Central memory CD8-positive, alpha-beta T cell (primary cell): ENCODE measurements around the gene ANKRD13C.
"Not testable (repeated sequence)": the region's sequence is repeated elsewhere in the genome, so short reads cannot be mapped to it uniquely, and the experiment has no call there.

Source experiments
- ATAC-seq: fragments of 150-1000 bp; cut with Tn5 transposase; replicated peaks from 2 replicates; pipeline ENCODE4 v1.10.0; 2022; ENCODE audit warnings: mild to moderate bottlenecking, moderate FRiP score, moderate number of reproducible peaks; ENCODE audit not compliant: poor library complexity, severe bottlenecking; ENCODE audit errors: extremely low read depth
- DNase-seq, 2 donors: peaks; one replicate each; pipeline ENCODE4 v3.0.0; 2021; ENCODE audit warnings: low spot score in 2 of 2
- H3K27ac Mint-ChIP-seq: one replicate; pipeline ENCODE4 v1.8.0; 2022; ENCODE audit warnings: low read depth, mild to moderate bottlenecking, moderate library complexity, mixed read lengths
- H3K27me3 Mint-ChIP-seq: one replicate; pipeline ENCODE4 v1.8.0; 2022; ENCODE audit warnings: mixed read lengths
- H3K36me3 Mint-ChIP-seq: one replicate; pipeline ENCODE4 v1.8.0; 2022; ENCODE audit warnings: mild to moderate bottlenecking, moderate library complexity, mixed read lengths; ENCODE audit not compliant: insufficient read depth
- H3K4me1 Mint-ChIP-seq: one replicate; pipeline ENCODE4 v1.8.0; 2022; ENCODE audit warnings: mixed read lengths
- H3K4me3 Mint-ChIP-seq: one replicate; pipeline ENCODE4 v1.8.0; 2022; ENCODE audit warnings: mild to moderate bottlenecking, moderate library complexity, mixed read lengths
- H3K9me3 Mint-ChIP-seq: one replicate; pipeline ENCODE4 v1.8.0; 2022; ENCODE audit warnings: mixed read lengths

ANKRD13C gene

DNA sequence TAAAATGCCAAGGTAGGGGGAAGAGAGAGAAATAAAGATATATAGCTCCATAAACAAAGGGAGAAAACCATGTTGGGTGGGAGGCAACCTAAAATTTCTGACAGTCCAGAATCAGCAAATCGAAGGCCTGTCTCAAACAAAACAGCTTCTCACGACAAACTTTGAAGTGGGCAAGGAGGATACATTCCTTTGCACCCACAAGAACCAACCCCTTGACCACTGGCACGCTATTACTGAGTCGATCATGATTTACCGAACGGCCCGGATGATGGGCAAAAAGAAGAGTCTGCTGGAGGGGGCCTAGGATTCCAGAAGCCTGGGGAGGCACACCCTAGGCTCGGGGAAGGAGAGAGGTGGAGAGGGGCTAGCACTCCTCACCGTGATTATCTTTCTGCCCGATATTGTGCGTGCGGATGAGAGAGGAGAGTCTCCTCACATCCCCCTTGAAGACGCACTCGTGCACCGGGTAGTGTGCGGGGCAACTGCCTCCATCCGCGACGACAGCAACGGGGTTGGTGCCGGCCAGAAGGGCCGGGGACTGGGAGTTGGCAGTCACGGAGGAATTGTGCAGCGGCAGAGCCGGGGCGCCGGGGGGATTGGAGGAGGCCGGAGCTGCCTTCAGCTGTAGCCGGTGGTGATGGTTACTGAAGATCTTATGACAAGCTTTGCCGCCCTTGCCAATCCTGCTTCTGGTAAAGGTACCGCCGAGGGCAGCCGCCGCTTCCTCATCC lies 756 bp downstream of the ANKRD13C start:
- Mint-ChIP-seq H3K36me3 (peaks cover 18% of the 10 kb centered on the region), H3K9me3 (peaks cover 5% of the 10 kb centered on the region), H3K4me1 (peaks cover 37% of the 10 kb centered on the region), H3K27ac (peak overlapping the region; percentile 98), H3K4me3 (peak overlapping the region; percentile 92), H3K27me3 (no peaks in the 10 kb centered on the region)
- ATAC-seq (peak; percentile 31), DNase-seq (no peak)

DNA sequence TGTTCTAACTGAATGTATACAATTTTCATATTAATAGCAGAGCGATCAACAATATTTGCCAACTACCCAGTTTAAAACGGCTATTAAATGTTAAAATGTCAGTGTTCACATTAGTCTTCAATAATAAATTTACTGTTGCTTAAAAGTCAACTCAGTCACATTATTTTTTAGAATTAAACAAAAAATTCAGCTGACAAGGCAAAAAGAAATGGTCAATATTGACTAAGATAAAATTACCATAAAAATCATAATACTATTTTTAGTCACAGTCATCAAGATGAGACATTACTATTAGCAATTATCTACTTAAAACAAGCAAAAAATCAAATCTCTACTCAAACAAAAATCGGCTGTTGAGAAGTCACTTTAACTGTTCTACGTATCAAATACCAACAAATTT lies 1.5 kb downstream of the ANKRD13C start:
- ATAC-seq, result no peak
- Mint-ChIP-seq H3K36me3 (peaks cover 18% of the 10 kb centered on the region), H3K4me3 (peak overlapping the region; percentile 92), H3K9me3 (peaks cover 5% of the 10 kb centered on the region), H3K4me1 (peaks cover 44% of the 10 kb centered on the region), H3K27ac (peak overlapping the region; percentile 98), H3K27me3 (no peaks in the 10 kb centered on the region)
- no peak for DNase-seq

- not testable (repeated sequence) for H3K9me3 Mint-ChIP-seq, ATAC-seq, H3K4me3 Mint-ChIP-seq, H3K27me3 Mint-ChIP-seq, DNase-seq, H3K27ac Mint-ChIP-seq
- Mint-ChIP-seq H3K36me3 (peaks cover 18% of the 10 kb centered on the region), H3K4me1 (peaks cover 56% of the 10 kb centered on the region)
Observed at GRCh38 chr1:70349799-70350198, 4.7 kb downstream of the ANKRD13C start.

DNA sequence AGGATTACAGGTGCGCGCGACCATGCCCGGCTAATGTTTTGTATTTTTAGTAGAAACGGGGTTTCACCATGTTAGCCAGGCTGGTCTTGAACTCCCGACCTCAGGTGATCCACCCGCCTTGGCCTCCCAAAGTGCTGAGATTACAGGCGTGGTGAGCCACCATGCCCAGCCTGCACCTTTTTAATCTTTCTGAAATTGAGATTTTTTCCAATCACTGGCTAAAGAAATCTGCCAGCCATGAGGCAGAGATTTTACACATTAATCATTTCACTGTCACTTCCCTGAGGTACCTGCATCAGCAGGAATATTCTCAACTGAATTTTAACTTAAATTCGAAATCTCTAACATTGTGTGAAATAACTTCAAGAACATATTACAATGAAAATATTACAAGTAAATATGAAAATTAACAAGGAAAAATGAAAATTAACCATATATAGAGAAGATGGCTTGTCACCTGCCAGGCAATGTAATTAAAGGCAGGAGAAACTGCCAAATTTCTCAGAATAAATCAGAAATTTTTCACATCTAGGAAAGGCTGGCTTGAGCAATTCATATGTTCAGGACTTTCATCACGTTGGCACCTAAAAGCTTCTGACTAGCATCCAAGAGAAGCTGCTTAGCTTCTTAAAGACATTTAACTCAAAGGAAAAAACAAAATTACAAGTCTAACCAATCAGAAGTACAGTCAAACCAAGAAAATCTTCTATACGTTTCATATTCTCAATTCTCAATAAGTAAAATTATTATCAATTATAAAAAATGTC lies 5.9 kb downstream of the ANKRD13C start:
- H3K27me3 Mint-ChIP-seq, result no peaks in the 10 kb centered on the region
- H3K4me1 Mint-ChIP-seq, result peaks cover 49% of the 10 kb centered on the region
- H3K9me3 Mint-ChIP-seq, result no peaks in the 10 kb centered on the region
- no peak overlapping the region for H3K27ac Mint-ChIP-seq
- peaks cover 10% of the 10 kb centered on the region for H3K36me3 Mint-ChIP-seq
- ATAC-seq (no peak), DNase-seq (no peak)
- H3K4me3 Mint-ChIP-seq, result no peak overlapping the region

DNA sequence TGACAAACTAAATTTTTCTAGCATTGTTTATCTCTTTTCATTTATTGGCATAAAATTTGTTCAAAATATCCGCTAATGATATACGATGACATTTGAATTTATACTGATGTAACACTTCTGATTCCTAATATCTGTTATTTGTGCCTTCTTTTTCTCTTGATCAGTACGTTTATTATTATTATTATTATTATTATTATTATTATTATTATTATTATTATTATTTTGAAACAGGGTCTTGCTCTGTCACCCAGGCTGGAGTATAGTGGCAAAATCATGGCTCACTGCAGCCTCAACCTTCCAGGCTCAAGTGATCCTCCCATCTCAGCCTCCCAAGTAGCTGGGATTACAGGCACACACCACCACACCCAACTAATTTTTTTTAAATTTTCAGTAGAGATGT lies 14.9 kb downstream of the ANKRD13C start:
- H3K27ac Mint-ChIP-seq, ATAC-seq, DNase-seq, H3K9me3 Mint-ChIP-seq, H3K4me3 Mint-ChIP-seq, H3K27me3 Mint-ChIP-seq: not testable (repeated sequence)
- Mint-ChIP-seq H3K4me1 (peaks cover 29% of the 10 kb centered on the region), H3K36me3 (peaks cover 13% of the 10 kb centered on the region)

- Mint-ChIP-seq H3K27ac (no peak overlapping the region), H3K36me3 (peaks cover 18% of the 10 kb centered on the region), H3K4me3 (no peak overlapping the region), H3K4me1 (peaks cover 16% of the 10 kb centered on the region), H3K27me3 (no peaks in the 10 kb centered on the region), H3K9me3 (no peaks in the 10 kb centered on the region)
- no peak for DNase-seq
- no peak for ATAC-seq
Observed at GRCh38 chr1:70336050-70336449, 18.5 kb downstream of the ANKRD13C start.

DNA sequence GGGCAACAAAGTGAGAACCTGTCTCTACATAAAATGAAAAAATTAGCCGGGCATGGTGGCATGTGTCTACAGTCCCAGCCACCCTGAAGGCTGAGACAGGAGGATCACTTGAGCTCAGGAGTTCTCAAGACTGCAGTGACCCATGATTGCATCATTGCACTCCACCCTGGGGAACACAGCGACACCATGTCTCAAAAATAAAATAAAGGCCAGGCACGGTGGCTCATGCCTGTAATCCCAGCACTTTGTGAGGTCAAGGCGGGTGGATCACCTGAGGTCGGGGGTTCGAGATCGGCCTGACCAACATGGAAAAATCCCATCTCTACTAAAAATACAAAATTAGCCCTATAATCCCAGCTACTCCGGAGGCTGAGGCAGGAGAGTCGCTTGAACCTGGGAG lies 20.1 kb downstream of the ANKRD13C start:
- H3K27me3 Mint-ChIP-seq, result no peaks in the 10 kb centered on the region
- peaks cover 22% of the 10 kb centered on the region for H3K36me3 Mint-ChIP-seq
- H3K4me3 Mint-ChIP-seq, result no peak overlapping the region

GRCh38 chr1:70333245-70333644 lies 21.3 kb downstream of the ANKRD13C start:
- DNase-seq (no peak), ATAC-seq (no peak)
- peaks cover 30% of the 10 kb centered on the region for H3K4me1 Mint-ChIP-seq
- peak overlapping the region; percentile 1 for H3K27ac Mint-ChIP-seq
- peaks cover 23% of the 10 kb centered on the region for H3K36me3 Mint-ChIP-seq
- no peak overlapping the region for H3K4me3 Mint-ChIP-seq
- no peaks in the 10 kb centered on the region for H3K27me3 Mint-ChIP-seq
- no peaks in the 10 kb centered on the region for H3K9me3 Mint-ChIP-seq

More for the DNA sequence above, 20.1 kb downstream of the ANKRD13C start:
- no peak for ATAC-seq
- no peak for DNase-seq
- Mint-ChIP-seq H3K4me1 (peaks cover 27% of the 10 kb centered on the region), H3K27ac (no peak overlapping the region), H3K9me3 (no peaks in the 10 kb centered on the region)

DNA sequence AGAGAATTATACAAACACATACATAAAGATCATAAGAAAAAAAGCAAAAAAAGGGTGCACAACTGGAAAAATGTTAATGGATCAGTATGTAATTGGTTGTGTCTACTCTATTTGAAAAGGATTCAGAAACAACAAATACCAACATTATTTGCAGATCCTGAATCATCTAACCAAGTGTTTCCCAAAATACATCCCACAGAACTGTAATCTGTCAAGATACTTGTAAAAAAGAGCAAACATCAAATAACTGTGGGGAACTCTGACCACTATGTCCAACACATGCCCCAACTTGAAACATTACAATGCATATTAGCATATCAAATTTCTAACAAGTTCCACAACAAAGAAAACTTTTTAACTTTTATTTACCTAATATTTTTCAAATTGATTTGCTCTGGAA lies 22.6 kb downstream of the ANKRD13C start:
- ATAC-seq (no peak), DNase-seq (no peak)
- Mint-ChIP-seq H3K27ac (no peak overlapping the region), H3K9me3 (no peaks in the 10 kb centered on the region), H3K36me3 (peaks cover 20% of the 10 kb centered on the region), H3K4me3 (no peak overlapping the region), H3K4me1 (peaks cover 31% of the 10 kb centered on the region), H3K27me3 (no peaks in the 10 kb centered on the region)

DNA sequence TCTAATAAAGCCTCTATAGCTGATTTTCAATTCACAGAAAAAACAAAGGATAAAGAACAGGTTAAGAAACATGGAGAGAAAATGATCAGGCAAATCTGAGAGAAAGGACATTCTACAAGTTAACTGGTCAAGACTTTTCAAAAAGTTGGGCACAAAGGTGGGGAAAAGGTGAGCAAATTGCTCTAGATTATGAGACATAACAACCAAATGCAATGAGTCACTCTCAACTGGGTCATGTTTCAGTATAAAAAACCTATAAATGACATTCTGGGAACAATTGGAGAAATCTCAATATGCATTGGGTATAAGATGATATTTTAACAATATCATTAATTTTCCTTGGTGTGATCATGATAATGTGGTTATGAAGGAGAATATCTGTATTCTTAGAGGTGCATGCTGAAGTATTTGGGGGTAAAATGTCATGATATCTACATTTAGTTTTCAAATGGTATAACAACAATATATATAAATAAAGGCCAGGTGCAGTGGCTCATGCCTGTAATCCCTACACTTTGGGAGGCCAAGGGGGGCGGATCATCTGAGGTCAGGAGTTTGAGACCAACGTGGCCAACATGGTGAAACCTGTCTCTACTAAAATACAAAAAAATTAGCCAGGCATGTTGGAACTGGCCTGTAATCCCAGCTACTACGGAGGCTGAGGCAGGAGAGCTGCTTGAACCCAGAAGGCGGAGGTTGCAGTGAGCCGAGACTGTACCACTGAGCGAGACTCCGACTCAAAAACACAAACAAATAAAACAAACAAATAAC lies 27.0 kb downstream of the ANKRD13C start:
- Mint-ChIP-seq H3K4me1 (peaks cover 25% of the 10 kb centered on the region), H3K9me3 (no peaks in the 10 kb centered on the region), H3K36me3 (peaks cover 31% of the 10 kb centered on the region), H3K27ac (peak overlapping the region; percentile 12), H3K27me3 (no peaks in the 10 kb centered on the region), H3K4me3 (no peak overlapping the region)
- ATAC-seq (no peak), DNase-seq (no peak)

GRCh38 chr1:70324683-70325082 lies 29.8 kb downstream of the ANKRD13C start:
- peaks cover 26% of the 10 kb centered on the region for H3K36me3 Mint-ChIP-seq
- ATAC-seq, result no peak

GRCh38 chr1:70319750-70320149 lies 34.8 kb downstream of the ANKRD13C start:
- DNase-seq (no peak), ATAC-seq (no peak)
- H3K4me3 Mint-ChIP-seq, result no peak overlapping the region
- H3K27me3 Mint-ChIP-seq, result no peaks in the 10 kb centered on the region
- peak overlapping the region; percentile 1 for H3K27ac Mint-ChIP-seq
- peaks cover 17% of the 10 kb centered on the region for H3K4me1 Mint-ChIP-seq
- H3K9me3 Mint-ChIP-seq, result no peaks in the 10 kb centered on the region
- H3K36me3 Mint-ChIP-seq, result peaks cover 24% of the 10 kb centered on the region

More at GRCh38 chr1:70324683-70325082, 29.8 kb downstream of the ANKRD13C start:
- peaks cover 17% of the 10 kb centered on the region for H3K4me1 Mint-ChIP-seq
- no peak overlapping the region for H3K4me3 Mint-ChIP-seq
- no peak for DNase-seq
- H3K27me3 Mint-ChIP-seq, result no peaks in the 10 kb centered on the region
- no peaks in the 10 kb centered on the region for H3K9me3 Mint-ChIP-seq
- H3K27ac Mint-ChIP-seq, result no peak overlapping the region
